GM23248 (cell line): ENCODE measurements around the gene SSTR5. TPM values are rescaled to one million over a fixed set of nuclear protein-coding genes. Genes with fewer than 3 reads are reported as not detected.
"Not testable (repeated sequence)": the region's sequence is repeated elsewhere in the genome, so short reads cannot be mapped to it uniquely, and the experiment has no call there.

Experiments
- DNase-seq: peaks from one replicate; pipeline ENCODE4 v3.0.0-alpha.2; 2015
- H2AFZ ChIP-seq: fragments of 200-600 bp; sonication (generic); 2 replicates; pipeline ENCODE4 v1.6.1; 2016; ENCODE audit warnings: antibody characterized with exemption
- H3F3A ChIP-seq: fragments of 200-600 bp; sonication (generic); 2 replicates; pipeline ENCODE4 v1.6.1; 2016; ENCODE audit warnings: mild to moderate bottlenecking, antibody characterized with exemption, mixed run types; ENCODE audit not compliant: insufficient read depth
- H3K27ac ChIP-seq: fragments of 200-600 bp; sonication (generic); 2 replicates; pipeline ENCODE4 v1.5.1; 2016; ENCODE audit warnings: mild to moderate bottlenecking
- H3K27me3 ChIP-seq: fragments of 200-600 bp; sonication (generic); replicated peaks from 2 replicates; pipeline ENCODE4 v1.6.1; 2016; ENCODE audit warnings: mild to moderate bottlenecking; ENCODE audit not compliant: insufficient read depth
- H3K36me3 ChIP-seq: fragments of 200-600 bp; sonication (generic); 2 replicates; pipeline ENCODE4 v1.6.1; 2016; ENCODE audit warnings: low read depth, mild to moderate bottlenecking
- H3K4me1 ChIP-seq: fragments of 200-600 bp; sonication (generic); 2 replicates; pipeline ENCODE4 v1.6.1; 2016; ENCODE audit warnings: mild to moderate bottlenecking; ENCODE audit not compliant: insufficient read depth
- H3K4me2 ChIP-seq: fragments of 200-600 bp; sonication (generic); one replicate; pipeline ENCODE4 v1.6.1; 2016; ENCODE audit warnings: mild to moderate bottlenecking; ENCODE audit not compliant: unreplicated experiment
- H3K4me3 ChIP-seq: fragments of 200-600 bp; sonication (generic); 2 replicates; pipeline ENCODE4 v1.5.1; 2016; ENCODE audit warnings: mild to moderate bottlenecking
- H3K79me2 ChIP-seq: fragments of 200-600 bp; sonication (generic); 2 replicates; pipeline ENCODE4 v1.6.1; 2016; ENCODE audit warnings: mild to moderate bottlenecking; ENCODE audit not compliant: insufficient read depth
- H3K9ac ChIP-seq: fragments of 200-600 bp; sonication (generic); 2 replicates; pipeline ENCODE4 v1.6.1; 2016; ENCODE audit warnings: mild to moderate bottlenecking
- H3K9me2 ChIP-seq: fragments of 200-600 bp; sonication (generic); 2 replicates; pipeline ENCODE4 v1.6.1; 2016; ENCODE audit warnings: mixed run types, mild to moderate bottlenecking, moderate library complexity; ENCODE audit not compliant: insufficient read depth
- H3K9me3 ChIP-seq: fragments of 200-600 bp; sonication (generic); one replicate; pipeline ENCODE4 v1.6.1; 2017; ENCODE audit warnings: low read depth
- H4K20me1 ChIP-seq: fragments of 200-600 bp; sonication (generic); 2 replicates; pipeline ENCODE4 v1.6.0; 2016; ENCODE audit not compliant: insufficient read depth
- EZH2 ChIP-seq: fragments of 200-600 bp; sonication (generic); IDR thresholded peaks from 2 replicates; pipeline ENCODE4 v1.6.1; 2018; ENCODE audit warnings: antibody characterized with exemption, mild to moderate bottlenecking; ENCODE audit not compliant: insufficient read depth, poor library complexity, severe bottlenecking
- EZH2phosphoT487 ChIP-seq: fragments of 200-600 bp; sonication (generic); IDR thresholded peaks from 2 replicates; pipeline ENCODE4 v1.6.1; 2018; ENCODE audit warnings: antibody characterized with exemption, moderate library complexity, mild to moderate bottlenecking, low read depth; ENCODE audit not compliant: insufficient read depth
- WGBS, 2 experiments: methylation state at CpG; one replicate each; pipeline ENCODE4 v1.1.6; 2015 to 2017; ENCODE audit warnings: low lambda C conversion rate in 2 of 2, low coverage in 1 of 2; ENCODE audit errors: missing lambda C conversion rate in 2 of 2; 5-methylcytosine and 5-hydroxymethylcytosine counted together
- in situ Hi-C: fragments of 300-500 bp; cut with MboI; formaldehyde crosslinking; loops from 2 replicates; pipeline ENCODE4 v1.15.0; 2020
- polyA plus RNA-seq: library from polyadenylated mRNA; unstranded; fragments of >200 nt; fragmentation: Nextera tagmentation; extraction: Ambion mirVana; gene quantifications from 2 replicates; pipeline ENCODE4 v1.2.1, GENCODE V29; 2016
- total RNA-seq: library from RNA; depleted of rRNA; stranded (reverse); fragments of >200 nt; shearing (Covaris generic); gene quantifications from 2 replicates; pipeline ENCODE4 v1.2.3, GENCODE V29; 2014

SSTR5 gene
- total and polyA plus RNA-seq, 2 experiments from 2014 or later: not detected

- H3F3A ChIP-seq: no peaks in the 10 kb centered on the region
- no peak for DNase-seq
- H3K4me3 ChIP-seq: no peak overlapping the region
- H3K27ac ChIP-seq: no peak overlapping the region
- no peaks in the 10 kb centered on the region for H3K9me2 ChIP-seq
- 35 to 45% methylated on average over 14 to 33 of the region's 34 CpGs for WGBS, 2 experiments
- H3K36me3 ChIP-seq: no peaks in the 10 kb centered on the region
- no peaks in the 10 kb centered on the region for H3K79me2 ChIP-seq
- H3K27me3 ChIP-seq: 0 out of 2 replicates have a peak, but pooled peaks cover 4% of the 10 kb centered on the region
- no peak overlapping the region for H3K4me2 ChIP-seq
- H3K9ac ChIP-seq: no peak overlapping the region
- no peak overlapping the region for H2AFZ ChIP-seq
- in situ Hi-C loops: no loop called here
- H4K20me1 ChIP-seq: no peaks in the 10 kb centered on the region
- no peaks in the 10 kb centered on the region for H3K4me1 ChIP-seq
- no peaks in the 10 kb centered on the region for H3K9me3 ChIP-seq
- TF ChIP-seq EZH2phosphoT487 (no peak), EZH2 (no peak)
Measured at GRCh38 chr16:1082952-1083675, 10.6 kb downstream of the SSTR5 start.

- Histone ChIP-seq H3K4me3 (no peak overlapping the region), H3F3A (no peaks in the 10 kb centered on the region), H3K4me1 (no peaks in the 10 kb centered on the region), H3K9ac (no peak overlapping the region), H4K20me1 (no peaks in the 10 kb centered on the region), H3K9me2 (no peaks in the 10 kb centered on the region), H3K9me3 (no peaks in the 10 kb centered on the region), H3K79me2 (no peaks in the 10 kb centered on the region), H3K27me3 (0 out of 2 replicates have a peak, but pooled peaks cover 4% of the 10 kb centered on the region), H3K27ac (no peak overlapping the region), H2AFZ (no peak overlapping the region), H3K4me2 (no peak overlapping the region), H3K36me3 (no peaks in the 10 kb centered on the region)
- in situ Hi-C loops: no loop called here
- TF ChIP-seq EZH2phosphoT487 (no peak), EZH2 (no peak)
- 63 to 77% methylated on average over 6 of the region's 6 CpGs for WGBS, 2 experiments
- no peak for DNase-seq
Measured at GRCh38 chr16:1084971-1085370, 12.4 kb downstream of the SSTR5 start.

GRCh38 chr16:1086443-1086842 is 13.9 kb downstream of the SSTR5 start:
- H3F3A ChIP-seq, H3K36me3 ChIP-seq, H3K9me3 ChIP-seq, H3K27me3 ChIP-seq, H2AFZ ChIP-seq, H4K20me1 ChIP-seq, H3K4me1 ChIP-seq, H3K9ac ChIP-seq, H3K4me2 ChIP-seq, H3K4me3 ChIP-seq, DNase-seq, in situ Hi-C loops, H3K9me2 ChIP-seq, H3K79me2 ChIP-seq, H3K27ac ChIP-seq: not testable (repeated sequence)
- WGBS, 2 experiments: 44 to 62% methylated on average over 10 of the region's 10 CpGs

GRCh38 chr16:1088295-1089170 is 16.0 kb downstream of the SSTR5 start:
- no peak overlapping the region for H3K27ac ChIP-seq
- H3K36me3 ChIP-seq: no peaks in the 10 kb centered on the region
- H3K79me2 ChIP-seq: no peaks in the 10 kb centered on the region
- H3K4me2 ChIP-seq: no peak overlapping the region
- no peaks in the 10 kb centered on the region for H3K27me3 ChIP-seq
- TF ChIP-seq EZH2phosphoT487 (no peak), EZH2 (no peak)
- WGBS, 2 experiments: 65% methylated on average over 38 to 40 of the region's 40 CpGs
- H3K4me1 ChIP-seq: no peaks in the 10 kb centered on the region
- H3K9ac ChIP-seq: no peak overlapping the region
- no peak for DNase-seq
- in situ Hi-C loops: no loop called here
- no peak overlapping the region for H2AFZ ChIP-seq
- no peaks in the 10 kb centered on the region for H3K9me2 ChIP-seq
- H3K4me3 ChIP-seq: no peak overlapping the region
- no peaks in the 10 kb centered on the region for H3K9me3 ChIP-seq
- no peaks in the 10 kb centered on the region for H4K20me1 ChIP-seq
- no peaks in the 10 kb centered on the region for H3F3A ChIP-seq
